DOHH2 (cell line): ENCODE results near the gene SAMD9.

Experiments
- H3F3A ChIP-seq: fragments of 200-600 bp; sonication (generic), shearing (Covaris generic); 2 replicates; pipeline ENCODE4 v1.6.0; 2016; ENCODE audit warnings: antibody characterized with exemption, mild to moderate bottlenecking; ENCODE audit not compliant: control insufficient read depth, insufficient read depth
- H3K27ac ChIP-seq: fragments of 200-600 bp; sonication (generic); 2 replicates; pipeline ENCODE4 v1.5.1; 2014; ENCODE audit warnings: low read depth, mild to moderate bottlenecking, low read length, moderate library complexity
- H3K27me3 ChIP-seq: fragments of 200-600 bp; sonication (generic); 2 replicates; pipeline ENCODE4 v1.6.1; 2014; ENCODE audit warnings: mild to moderate bottlenecking, low read length, mixed read lengths; ENCODE audit not compliant: control insufficient read depth
- H3K36me3 ChIP-seq: fragments of 200-600 bp; sonication (generic); 2 replicates; pipeline ENCODE4 v1.6.1; 2014; ENCODE audit warnings: mild to moderate bottlenecking, low read length, moderate library complexity, mixed read lengths; ENCODE audit not compliant: control insufficient read depth
- H3K4me1 ChIP-seq: fragments of 200-600 bp; sonication (generic); 2 replicates; pipeline ENCODE4 v1.6.1; 2014; ENCODE audit warnings: mild to moderate bottlenecking, low read length, mixed read lengths; ENCODE audit not compliant: control insufficient read depth
- H3K4me2 ChIP-seq: fragments of 200-600 bp; sonication (generic); 2 replicates; pipeline ENCODE4 v1.6.0; 2014; ENCODE audit warnings: mild to moderate bottlenecking, low read length, moderate library complexity
- H3K4me3 ChIP-seq: fragments of 200-600 bp; sonication (generic); 2 replicates; pipeline ENCODE4 v1.5.1; 2014; ENCODE audit warnings: mild to moderate bottlenecking, low read length, mixed read lengths
- H3K79me2 ChIP-seq: fragments of 200-600 bp; sonication (generic); 2 replicates; pipeline ENCODE4 v1.6.1; 2014; ENCODE audit warnings: mild to moderate bottlenecking, low read length, mixed read lengths; ENCODE audit not compliant: control insufficient read depth
- H3K9me2 ChIP-seq: fragments of 200-600 bp; sonication (generic); replicated peaks from 2 replicates; pipeline ENCODE4 v1.6.1; 2014; ENCODE audit warnings: mild to moderate bottlenecking, low read length, mixed read lengths; ENCODE audit not compliant: control insufficient read depth
- H3K9me3 ChIP-seq: fragments of 200-600 bp; sonication (generic); 2 replicates; pipeline ENCODE4 v1.6.1; 2014; ENCODE audit warnings: antibody characterized with exemption, low read length, mixed read lengths; ENCODE audit not compliant: control insufficient read depth, insufficient read depth
- H4K20me1 ChIP-seq: fragments of 200-600 bp; sonication (generic); 2 replicates; pipeline ENCODE4 v1.6.0; 2014; ENCODE audit warnings: low read depth, mild to moderate bottlenecking, antibody characterized with exemption, low read length, moderate library complexity; ENCODE audit not compliant: control insufficient read depth, insufficient read depth
- CTCF ChIP-seq: fragments of 200-600 bp; sonication (generic); IDR thresholded peaks from one replicate; pipeline ENCODE4 v1.5.1; 2014; ENCODE audit warnings: antibody characterized with exemption, mild to moderate bottlenecking, low read depth, low read length; ENCODE audit not compliant: poor library complexity, severe bottlenecking
- EZH2phosphoT487 ChIP-seq: fragments of 200-600 bp; sonication (generic); IDR thresholded peaks from 2 replicates; pipeline ENCODE4 v1.6.1; 2017; ENCODE audit warnings: borderline replicate concordance, mild to moderate bottlenecking, antibody characterized with exemption, low read length, moderate library complexity, mixed read lengths

The SAMD9 gene

GRCh38 chr7:93148144-93148543 lies 30.4 kb upstream of the SAMD9 start, which contains the start of gene SAMD9L:
Gene SAMD9L (minus strand): TSS chr7:93148385. CDS start chr7:93135971, 12,414 bp downstream.
- TF ChIP-seq CTCF (no peak), EZH2phosphoT487 (no peak)
- Histone ChIP-seq H3K4me2 (no peak within 1 kb of the TSS), H3K27me3 (no peaks in the 10 kb centered on the region), H3K9me2 (no peaks in the 10 kb centered on the region), H4K20me1 (no peaks in the 10 kb centered on the region), H3K27ac (no peak within 1 kb of the TSS), H3K36me3 (no peaks in the 10 kb centered on the region), H3K4me1 (no peaks in the 10 kb centered on the region), H3F3A (no peaks in the 10 kb centered on the region), H3K4me3 (no peak within 1 kb of the TSS), H3K9me3 (no peaks in the 10 kb centered on the region), H3K79me2 (no peaks in the 10 kb centered on the region)

GRCh38 chr7:93147363-93147762 lies 29.6 kb upstream of the SAMD9 start:
- Histone ChIP-seq H3K9me2 (no peaks in the 10 kb centered on the region), H4K20me1 (no peaks in the 10 kb centered on the region), H3K27ac (no peak overlapping the region), H3K4me3 (no peak overlapping the region), H3K4me1 (no peaks in the 10 kb centered on the region), H3K27me3 (no peaks in the 10 kb centered on the region), H3K79me2 (no peaks in the 10 kb centered on the region), H3K4me2 (no peak overlapping the region), H3K36me3 (no peaks in the 10 kb centered on the region), H3K9me3 (no peaks in the 10 kb centered on the region), H3F3A (no peaks in the 10 kb centered on the region)
- no peak for TF ChIP-seq CTCF
- no peak for TF ChIP-seq EZH2phosphoT487

- no peak overlapping the region for H3K27ac ChIP-seq
- H3K27me3 ChIP-seq, result no peaks in the 10 kb centered on the region
- no peaks in the 10 kb centered on the region for H4K20me1 ChIP-seq
- TF ChIP-seq EZH2phosphoT487 (no peak), CTCF (no peak)
- no peaks in the 10 kb centered on the region for H3K9me3 ChIP-seq
- no peaks in the 10 kb centered on the region for H3K36me3 ChIP-seq
- no peaks in the 10 kb centered on the region for H3K4me1 ChIP-seq
- no peaks in the 10 kb centered on the region for H3K79me2 ChIP-seq
- no peak overlapping the region for H3K4me3 ChIP-seq
- H3F3A ChIP-seq, result no peaks in the 10 kb centered on the region
- no peaks in the 10 kb centered on the region for H3K9me2 ChIP-seq
- H3K4me2 ChIP-seq, result no peak overlapping the region
These were observed 28.8 kb upstream of the SAMD9 start for GRCh38 chr7:93146472-93147141.
